GM18951 (cell line): ENCODE measurements around the gene TM9SF2.

ENCODE experiments used
- POLR2A ChIP-seq: IDR thresholded peaks from 4 replicates; pipeline ENCODE4 v1.6.1; 2011; ENCODE audit warnings: mild to moderate bottlenecking; ENCODE audit not compliant: insufficient read length, insufficient read depth; ENCODE audit errors: extremely low read depth
- in situ Hi-C: fragments of 300-500 bp; cut with MboI; formaldehyde crosslinking; loops from one replicate; pipeline ENCODE4 v1.12.0; 2022; ENCODE audit warnings: low sequenced_read_pairs, mixed read lengths, inconsistent platforms; ENCODE audit not compliant: unreplicated experiment

The TM9SF2 gene

DNA sequence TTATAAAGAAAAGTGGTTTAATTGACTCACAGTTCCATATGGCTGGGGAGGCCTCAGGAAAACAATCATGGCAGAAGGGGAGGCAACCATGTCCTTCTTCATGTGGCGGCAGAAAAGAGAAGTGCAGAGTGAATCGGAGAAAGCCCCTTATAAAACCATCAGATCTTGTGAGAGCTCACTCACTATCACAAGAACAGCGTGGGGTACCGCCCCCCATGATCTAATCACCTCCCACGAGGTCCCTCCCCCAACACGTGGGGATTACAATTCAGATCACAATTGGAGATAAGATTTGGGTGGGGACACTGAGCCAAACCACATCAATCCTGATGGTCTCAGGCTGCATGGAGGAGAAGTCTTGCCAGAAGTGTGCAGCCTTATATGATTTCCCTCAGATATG, 26.0 kb downstream of the TM9SF2 start:
- TF ChIP-seq POLR2A = no peak
- in situ Hi-C loops = no loop called here

DNA sequence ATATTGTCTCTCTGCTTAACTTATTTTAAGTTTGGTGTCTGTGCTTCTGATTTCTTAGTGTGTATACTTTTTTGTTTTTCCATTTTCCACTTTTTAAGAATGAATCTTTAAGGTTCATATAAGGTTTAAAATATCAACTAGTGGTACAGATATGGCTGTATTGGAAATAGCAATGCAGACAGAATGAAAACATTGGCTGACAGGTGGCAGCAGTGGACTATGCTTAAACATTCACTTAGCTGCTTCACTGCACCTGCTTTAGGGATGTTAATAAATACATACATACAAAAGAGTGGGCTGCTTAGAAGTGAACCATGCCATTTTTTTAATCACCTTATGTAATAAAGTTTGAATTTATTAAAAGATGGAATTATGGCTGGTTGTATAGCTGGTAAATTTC, 27.3 kb downstream of the TM9SF2 start:
- in situ Hi-C loops = no loop called here

DNA sequence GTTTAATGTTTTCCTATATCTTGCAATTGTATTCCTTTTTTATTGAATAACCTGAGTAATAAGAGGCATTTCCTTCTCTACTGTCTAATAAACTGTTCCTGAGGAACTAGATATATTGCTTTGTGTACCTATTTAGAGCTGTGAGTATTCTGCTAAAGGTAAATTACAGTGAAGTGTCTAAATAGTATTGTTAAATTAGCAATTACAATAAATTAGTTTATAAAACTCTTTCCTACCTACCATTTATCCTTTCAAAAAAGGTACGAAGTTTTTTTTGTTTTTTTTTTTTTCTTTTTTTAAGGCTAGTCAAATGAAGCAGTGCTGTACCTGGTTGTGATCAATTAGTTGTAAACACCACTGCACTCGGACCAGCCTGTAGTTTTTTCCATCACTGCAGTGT, 34.8 kb downstream of the TM9SF2 start:
- TF ChIP-seq POLR2A = no peak
- in situ Hi-C loops = no loop called here

More for the DNA sequence above, 27.3 kb downstream of the TM9SF2 start:
- TF ChIP-seq POLR2A = no peak

DNA sequence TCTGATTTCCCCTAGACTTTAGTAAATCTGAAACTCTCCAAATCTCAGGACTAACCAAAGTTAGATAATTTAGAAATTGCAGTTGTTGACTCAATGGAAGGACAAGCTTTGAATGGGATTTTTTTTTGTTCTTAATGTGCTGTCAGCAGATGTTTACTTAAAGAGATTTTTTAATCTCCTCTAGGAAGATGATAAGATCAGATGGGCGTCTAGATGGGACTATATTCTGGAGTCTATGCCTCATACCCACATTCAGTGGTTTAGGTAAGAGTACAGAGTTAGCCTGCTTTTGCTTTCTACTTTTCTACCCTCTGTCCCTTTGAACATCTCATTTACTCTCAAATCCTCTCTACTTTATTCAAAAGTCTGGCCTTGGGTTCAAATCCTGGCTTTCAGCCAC, 39.3 kb downstream of the TM9SF2 start:
- in situ Hi-C loops = no loop called here
- TF ChIP-seq POLR2A = no peak

DNA sequence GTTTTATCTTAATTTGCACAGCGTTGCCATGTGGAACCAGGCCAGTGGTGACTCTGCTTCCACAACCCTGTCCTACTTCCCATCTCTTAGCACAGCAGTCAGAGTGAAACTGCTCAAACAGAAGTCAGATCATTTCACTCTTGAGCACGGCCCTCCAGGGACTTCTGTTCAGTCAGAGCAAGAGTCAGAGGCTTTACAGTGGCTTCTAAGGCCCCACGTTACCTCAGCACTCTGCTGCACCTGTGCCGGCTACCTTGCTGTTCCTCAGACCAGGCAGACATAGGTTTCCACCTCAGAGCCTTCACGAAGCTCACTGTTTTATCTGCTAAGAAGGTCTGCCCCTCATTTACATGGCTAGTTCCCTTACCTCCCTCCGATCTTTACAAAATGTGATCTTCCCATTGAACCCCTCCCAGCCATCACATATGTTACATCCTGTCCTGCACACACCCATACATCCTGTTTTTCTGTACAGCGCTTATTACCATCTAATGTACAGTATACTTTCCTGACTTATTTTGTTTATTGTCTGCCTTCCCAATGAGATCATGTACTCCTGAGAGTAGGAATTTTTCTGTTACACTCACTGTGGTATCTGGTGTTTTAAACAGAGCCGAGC, 41.6 kb downstream of the TM9SF2 start:
- TF ChIP-seq POLR2A = no peak
- in situ Hi-C loops = no loop called here

DNA sequence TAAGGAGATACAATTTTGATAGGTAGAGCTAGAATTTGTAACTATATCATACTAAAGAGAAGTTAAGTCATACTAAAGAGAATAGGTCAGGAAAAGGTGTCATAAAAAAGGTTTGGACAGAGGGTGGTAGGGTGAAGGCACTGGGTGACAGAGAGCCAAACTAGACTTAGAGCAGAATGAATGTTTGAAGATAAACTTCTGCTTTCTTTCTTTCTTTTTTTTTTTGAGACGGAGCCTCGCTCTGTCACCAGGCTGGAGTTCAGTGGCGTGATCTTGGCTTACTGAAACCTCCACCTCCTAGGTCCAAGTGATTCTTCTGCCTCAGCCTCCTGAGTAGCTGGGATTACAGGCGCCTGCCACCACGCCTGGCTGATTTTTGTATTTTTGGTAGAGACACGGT, 44.1 kb downstream of the TM9SF2 start:
- no peak for TF ChIP-seq POLR2A
- in situ Hi-C loops = no loop called here

DNA sequence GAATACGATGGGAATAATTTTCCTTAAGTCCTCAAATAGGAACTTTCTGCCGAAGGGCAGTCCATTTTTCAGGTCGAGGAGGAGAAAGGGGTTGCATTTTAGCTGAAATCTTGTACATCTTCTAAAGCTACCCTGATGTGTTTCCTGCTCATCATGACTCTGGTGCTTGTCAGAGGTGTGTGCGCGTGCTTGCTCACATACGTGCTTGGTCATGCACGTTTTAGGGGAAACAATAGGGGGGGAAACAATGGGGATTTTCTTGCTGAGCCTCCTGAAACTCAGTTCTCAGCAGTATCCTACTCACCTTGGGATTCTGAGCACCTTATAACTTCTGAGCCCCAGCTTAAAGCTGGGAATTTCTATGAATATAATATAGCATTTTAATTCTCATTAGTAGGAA, 44.7 kb downstream of the TM9SF2 start:
- in situ Hi-C loops = no loop called here
- no peak for TF ChIP-seq POLR2A

DNA sequence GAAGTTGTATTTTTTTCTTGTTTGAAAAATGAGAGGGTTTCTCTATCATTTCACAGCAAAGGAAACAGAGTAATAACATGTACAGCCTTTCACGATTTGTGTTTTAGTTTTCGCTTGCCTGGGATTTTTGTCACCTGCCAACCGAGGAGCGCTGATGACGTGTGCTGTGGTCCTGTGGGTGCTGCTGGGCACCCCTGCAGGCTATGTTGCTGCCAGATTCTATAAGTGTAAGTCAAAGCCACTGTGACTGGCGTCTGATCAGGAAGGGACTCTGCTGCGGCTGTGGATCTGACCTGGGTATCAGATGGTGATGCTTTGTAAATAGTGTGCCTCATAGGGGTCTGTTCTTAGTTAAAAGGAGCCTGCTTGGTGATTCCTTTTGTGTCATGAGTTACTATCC, 45.6 kb downstream of the TM9SF2 start:
- in situ Hi-C loops = no loop called here
- TF ChIP-seq POLR2A = no peak

DNA sequence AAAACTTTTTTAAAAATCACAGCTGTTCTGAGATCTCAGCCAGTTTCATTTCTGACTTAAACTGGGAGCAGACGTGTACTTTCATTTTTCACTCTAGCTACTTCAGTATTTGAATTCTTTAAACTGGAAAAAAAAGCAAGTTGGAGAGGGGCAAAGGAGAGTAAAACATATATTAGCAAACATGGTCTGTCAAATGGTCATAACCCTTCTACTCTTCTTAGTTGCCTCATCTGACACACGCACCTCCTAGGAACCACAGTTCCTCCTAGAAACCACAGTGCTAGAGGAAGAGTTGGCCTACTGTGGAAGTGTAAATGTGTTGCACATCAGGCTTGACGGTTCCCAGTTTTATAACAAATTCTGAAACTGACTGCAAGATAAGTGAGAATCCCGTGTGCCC, 47.2 kb downstream of the TM9SF2 start:
- in situ Hi-C loops = no loop called here

DNA sequence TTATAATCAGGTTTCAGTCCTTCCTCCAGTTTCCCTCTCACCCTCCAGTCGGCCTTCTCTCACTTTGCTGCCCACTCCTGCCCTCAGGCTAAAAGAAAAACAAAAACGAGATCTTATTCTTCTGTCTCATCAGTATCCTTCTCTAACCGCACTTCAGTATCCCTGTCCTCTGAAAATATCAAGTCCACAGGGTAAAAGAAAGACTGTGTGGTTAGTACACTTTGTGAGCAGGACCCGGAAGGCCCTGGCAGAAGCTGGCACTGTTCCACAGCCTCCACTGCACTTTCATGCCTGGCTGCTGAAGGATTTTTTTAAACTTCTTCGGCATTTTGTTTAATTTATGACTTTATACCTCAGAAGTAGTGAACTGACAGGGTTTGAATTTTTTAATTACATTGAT, 51.8 kb downstream of the TM9SF2 start:
- in situ Hi-C loops = no loop called here
- TF ChIP-seq POLR2A = no peak

More for the DNA sequence above, 47.2 kb downstream of the TM9SF2 start:
- no peak for TF ChIP-seq POLR2A

DNA sequence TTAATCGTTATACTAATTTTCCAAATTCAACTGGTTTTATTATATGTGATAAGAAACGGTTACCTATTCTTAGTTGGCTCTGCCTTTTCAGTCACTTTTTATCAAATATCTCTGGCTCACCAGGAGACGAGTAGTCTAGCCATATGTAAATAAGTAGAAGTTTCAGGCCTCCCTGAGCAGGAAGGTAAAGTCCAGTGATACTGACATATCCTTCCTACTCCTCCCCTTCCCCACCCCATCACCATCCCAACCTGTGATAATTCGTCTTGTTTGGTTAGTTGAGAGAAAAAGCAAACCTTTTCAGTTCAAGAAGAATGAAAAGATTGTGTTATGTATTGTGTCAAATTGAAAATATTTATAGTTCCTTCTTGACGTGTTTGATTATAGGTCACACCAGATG, 53.9 kb downstream of the TM9SF2 start:
- in situ Hi-C loops = no loop called here
- TF ChIP-seq POLR2A = no peak

DNA sequence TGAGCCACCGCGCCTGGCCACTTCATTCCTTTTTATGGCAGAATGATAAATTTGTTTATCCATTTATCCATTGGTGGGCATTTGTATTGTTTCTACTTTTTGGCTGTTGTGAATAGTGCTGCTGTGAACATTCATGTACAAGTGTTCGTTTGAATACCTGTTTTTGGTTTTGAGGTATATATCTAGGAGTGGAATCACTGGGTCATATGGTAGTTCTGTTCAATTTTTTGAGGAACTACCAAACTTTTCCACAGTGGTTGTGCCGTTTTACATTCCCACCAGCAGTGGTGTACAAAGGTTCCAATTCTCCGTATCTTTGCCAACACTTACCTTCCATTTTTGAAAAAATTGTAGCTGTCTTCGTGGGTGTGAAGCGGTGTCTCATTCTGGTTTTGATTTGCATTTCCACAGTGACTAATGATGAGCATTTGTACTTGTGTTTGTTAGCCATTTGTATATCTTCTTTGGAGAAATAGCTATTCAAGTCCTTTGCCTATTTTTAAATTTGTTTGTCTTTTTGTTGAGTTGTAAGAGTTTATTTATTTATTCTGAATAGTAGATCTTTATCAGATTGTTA, 55.7 kb downstream of the TM9SF2 start:
- TF ChIP-seq POLR2A = no peak
- in situ Hi-C loops = no loop called here

DNA sequence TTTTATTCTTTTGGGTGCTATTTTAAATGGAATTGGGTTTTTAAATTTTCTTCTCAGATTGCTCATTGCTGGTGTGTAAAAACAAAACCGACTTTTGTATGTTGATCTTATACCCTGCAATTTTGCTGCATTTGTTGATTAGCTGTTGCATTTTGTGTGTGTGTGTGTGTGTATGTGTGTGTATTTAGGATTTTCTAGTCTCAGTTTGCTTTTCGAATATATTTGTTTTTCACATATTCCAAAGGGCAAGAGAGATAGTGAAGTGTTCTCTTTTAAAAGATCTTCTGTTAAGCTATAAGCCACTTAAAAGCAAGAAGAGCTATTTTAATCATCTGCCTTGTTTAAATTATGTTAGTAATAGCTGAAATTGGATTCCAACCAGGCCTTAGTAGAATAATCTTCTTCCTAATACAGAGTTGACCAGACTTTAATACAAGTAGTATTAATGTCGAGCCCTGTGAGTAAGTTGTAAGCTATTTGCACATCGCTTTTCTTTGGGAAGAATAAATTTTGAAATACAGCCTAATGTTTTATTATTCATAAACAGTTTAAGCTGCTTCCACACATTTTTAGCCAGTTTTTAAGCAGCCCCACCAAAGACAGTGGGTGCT, 57.4 kb downstream of the TM9SF2 start:
- in situ Hi-C loops = no loop called here
- no peak for TF ChIP-seq POLR2A

DNA sequence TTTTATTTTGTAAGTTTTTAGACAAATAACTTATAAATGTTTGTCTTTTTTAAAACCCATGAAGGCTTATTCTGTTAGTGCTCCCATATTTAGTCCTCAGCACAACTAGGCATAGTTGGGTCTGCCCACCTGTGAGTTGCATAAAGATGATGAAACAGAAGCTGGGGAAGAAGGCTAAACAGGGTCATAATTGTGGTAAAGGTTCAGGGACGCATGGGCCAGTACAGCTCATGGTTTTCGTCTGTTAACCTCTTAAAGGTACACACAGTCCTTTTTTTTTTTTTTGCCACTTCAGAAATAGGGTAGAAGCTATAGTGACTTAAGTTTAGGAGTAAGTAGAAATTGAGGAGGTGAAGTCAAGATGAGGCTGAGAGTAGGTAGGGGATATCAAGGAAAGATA, 58.3 kb downstream of the TM9SF2 start:
- in situ Hi-C loops = no loop called here

DNA sequence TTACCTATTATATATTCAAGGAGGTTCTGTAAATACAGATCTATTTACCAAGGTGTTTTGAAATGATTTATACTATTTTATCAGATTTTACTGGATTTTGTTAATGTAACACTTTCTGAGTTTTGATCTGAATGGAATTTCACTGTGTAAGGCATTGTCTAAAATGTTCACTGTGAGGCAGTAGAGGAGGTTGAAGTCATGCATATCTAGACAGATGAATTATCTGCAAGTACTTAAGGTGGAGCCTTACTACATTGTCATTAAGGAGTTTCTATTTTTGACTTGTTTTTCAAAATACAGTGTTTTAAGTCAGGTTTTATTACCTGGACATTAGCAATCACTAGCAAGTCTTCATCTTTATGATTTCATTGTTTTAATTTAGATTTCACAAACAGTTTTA, 62.1 kb downstream of the TM9SF2 start:
- in situ Hi-C loops = no loop called here
- TF ChIP-seq POLR2A = no peak

More for the DNA sequence above, 58.3 kb downstream of the TM9SF2 start:
- TF ChIP-seq POLR2A = no peak

DNA sequence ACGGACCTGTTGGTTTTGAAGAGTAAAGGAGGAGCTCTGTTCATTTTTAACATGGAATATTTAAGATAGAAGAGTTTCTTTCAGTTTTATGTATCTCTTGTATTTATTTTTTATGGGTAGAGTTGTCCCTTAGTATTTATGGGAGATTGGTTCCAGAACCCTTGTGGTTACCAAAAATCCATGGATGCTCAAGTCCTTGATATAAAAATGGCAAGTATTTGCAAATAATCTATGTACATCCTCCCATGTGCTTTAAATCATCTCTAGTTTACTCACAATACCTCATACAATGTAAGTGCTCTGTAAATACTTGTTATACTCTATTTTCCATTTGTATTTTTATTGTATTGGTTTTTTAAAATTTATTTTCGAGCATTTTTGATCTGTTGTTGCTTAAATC, 63.1 kb downstream of the TM9SF2 start:
- no peak for TF ChIP-seq POLR2A
- in situ Hi-C loops = no loop called here
